HG03439 (cell line): ENCODE results near the gene CCDC170.
"Not testable (repeated sequence)": the region's sequence is repeated elsewhere in the genome, so short reads cannot be mapped to it uniquely, and the experiment has no call there.

Experiments
- ATAC-seq: cut with Tn5 transposase; IDR thresholded peaks from one replicate; pipeline ENCODE4 v1.9.1; 2021; ENCODE audit warnings: mild to moderate bottlenecking, moderate library complexity; ENCODE audit not compliant: unreplicated experiment

Gene CCDC170

GRCh38 chr6:151544884-151545283 is 51.1 kb downstream of the CCDC170 start:
- ATAC-seq, result not testable (repeated sequence)

GRCh38 chr6:151546941-151547659 is 53.3 kb downstream of the CCDC170 start:
- ATAC-seq, result no peak

GRCh38 chr6:151548201-151548600 is 54.4 kb downstream of the CCDC170 start:
- no peak for ATAC-seq

- ATAC-seq, result no peak
Measured at GRCh38 chr6:151549790-151550189, 56.0 kb downstream of the CCDC170 start.

GRCh38 chr6:151550618-151551017 is 56.8 kb downstream of the CCDC170 start:
- ATAC-seq, result no peak

- ATAC-seq, result no peak
Measured at GRCh38 chr6:151551223-151551857, 57.5 kb downstream of the CCDC170 start.

- no peak for ATAC-seq
Measured at GRCh38 chr6:151553416-151554165, 59.8 kb downstream of the CCDC170 start.

GRCh38 chr6:151561238-151561637 is 67.4 kb downstream of the CCDC170 start:
- no peak for ATAC-seq

GRCh38 chr6:151564654-151565053 is 70.8 kb downstream of the CCDC170 start:
- ATAC-seq, result no peak

- ATAC-seq, result no peak
Measured at GRCh38 chr6:151565940-151566339, 72.1 kb downstream of the CCDC170 start.

- ATAC-seq, result no peak
Measured at GRCh38 chr6:151566557-151566956, 72.7 kb downstream of the CCDC170 start.

- no peak for ATAC-seq
Measured at GRCh38 chr6:151576633-151577032, 82.8 kb downstream of the CCDC170 start.

- ATAC-seq, result no peak
Measured at GRCh38 chr6:151577257-151577656, 83.4 kb downstream of the CCDC170 start.

GRCh38 chr6:151585741-151586140 is 91.9 kb downstream of the CCDC170 start:
- no peak for ATAC-seq

- ATAC-seq, result no peak
Measured at GRCh38 chr6:151589667-151590066, 95.8 kb downstream of the CCDC170 start.

- no peak for ATAC-seq
Measured at GRCh38 chr6:151590742-151591141, 96.9 kb downstream of the CCDC170 start.

GRCh38 chr6:151592449-151593159 is 98.8 kb downstream of the CCDC170 start:
- ATAC-seq, result no peak

GRCh38 chr6:151609146-151609902 is 115.5 kb downstream of the CCDC170 start:
- ATAC-seq, result no peak

GRCh38 chr6:151610326-151610725 is 116.5 kb downstream of the CCDC170 start:
- no peak for ATAC-seq

- no peak for ATAC-seq
Measured at GRCh38 chr6:151614630-151615029, 120.8 kb downstream of the CCDC170 start.
